NCI-H774 (cell line): ENCODE results near the gene RNGTT.
"Not testable (repeated sequence)": the region's sequence is repeated elsewhere in the genome, so short reads cannot be mapped to it uniquely, and the experiment has no call there.

Source experiments
- DNase-seq: peaks from one replicate; lab custom pipeline; 2025; lab: John Stamatoyannopoulos, UW

The RNGTT gene

GRCh38 chr6:88808381-88808780 is 155.0 kb downstream of the RNGTT start:
- no peak for DNase-seq

GRCh38 chr6:88807622-88808021 is 155.8 kb downstream of the RNGTT start:
- no peak for DNase-seq

GRCh38 chr6:88806728-88807127 is 156.7 kb downstream of the RNGTT start:
- no peak for DNase-seq

- no peak for DNase-seq
Measured at GRCh38 chr6:88804701-88805100, 158.7 kb downstream of the RNGTT start.

- DNase-seq = no peak
Measured at GRCh38 chr6:88785478-88785877, 177.9 kb downstream of the RNGTT start.

GRCh38 chr6:88780714-88781389 is 182.6 kb downstream of the RNGTT start:
- peak; percentile 69 for DNase-seq

- no peak for DNase-seq
Measured at GRCh38 chr6:88775866-88776571, 187.4 kb downstream of the RNGTT start.

GRCh38 chr6:88768114-88768513 is 195.3 kb downstream of the RNGTT start:
- DNase-seq = not testable (repeated sequence)

GRCh38 chr6:88764081-88764480 is 199.3 kb downstream of the RNGTT start:
- no peak for DNase-seq

- no peak for DNase-seq
Measured at GRCh38 chr6:88763160-88763559, 200.3 kb downstream of the RNGTT start.

- DNase-seq = no peak
Measured at GRCh38 chr6:88761237-88762031, 202.0 kb downstream of the RNGTT start.

- DNase-seq = no peak
Measured at GRCh38 chr6:88760091-88760490, 203.3 kb downstream of the RNGTT start.

GRCh38 chr6:88750936-88751335 is 212.5 kb downstream of the RNGTT start:
- DNase-seq = no peak

GRCh38 chr6:88749849-88750248 is 213.6 kb downstream of the RNGTT start:
- no peak for DNase-seq

- DNase-seq = no peak
Measured at GRCh38 chr6:88748141-88748540, 215.3 kb downstream of the RNGTT start.

GRCh38 chr6:88741939-88742338 is 221.5 kb downstream of the RNGTT start:
- no peak for DNase-seq

- no peak for DNase-seq
Measured at GRCh38 chr6:88741071-88741470, 222.3 kb downstream of the RNGTT start.

GRCh38 chr6:88734544-88734943 is 228.9 kb downstream of the RNGTT start:
- DNase-seq = no peak

GRCh38 chr6:88730611-88731011 is 232.8 kb downstream of the RNGTT start:
- DNase-seq = no peak

GRCh38 chr6:88728756-88729155 is 234.7 kb downstream of the RNGTT start:
- DNase-seq = no peak

GRCh38 chr6:88726409-88726808 is 237.0 kb downstream of the RNGTT start:
- not testable (repeated sequence) for DNase-seq

- no peak for DNase-seq
Measured at GRCh38 chr6:88725111-88725975, 238.1 kb downstream of the RNGTT start.
